WERI-Rb-1 (cell line): ENCODE measurements around the gene RHBDD1.

Experiments used
- DNase-seq: peaks from one replicate; pipeline ENCODE4 v3.0.0-alpha.2; 2020
- H3K27ac ChIP-seq: fragments of 250-450 bp; sonication (Bioruptor Pico); 2 replicates; pipeline ENCODE4 v1.5.1; 2020; ENCODE audit warnings: mild to moderate bottlenecking, moderate library complexity
- H3K27me3 ChIP-seq: fragments of 250-450 bp; sonication (Bioruptor Pico); 2 replicates; pipeline ENCODE4 v1.5.1; 2021; ENCODE audit warnings: mild to moderate bottlenecking, low read depth, moderate library complexity; ENCODE audit not compliant: insufficient read depth, severe bottlenecking
- H3K36me3 ChIP-seq: fragments of 250-450 bp; sonication (Bioruptor Pico); 2 replicates; pipeline ENCODE4 v1.5.1; 2020; ENCODE audit warnings: mild to moderate bottlenecking, moderate library complexity
- H3K4me3 ChIP-seq: 2 replicates; pipeline ENCODE4 v1.5.1; 2011; ENCODE audit warnings: low read depth, mild to moderate bottlenecking, control low read depth, low read length
- H3K9me3 ChIP-seq: fragments of 250-450 bp; sonication (Bioruptor Pico); 2 replicates; pipeline ENCODE4 v1.5.1; 2021; ENCODE audit warnings: mild to moderate bottlenecking, moderate library complexity; ENCODE audit not compliant: severe bottlenecking
- TF ChIP-seq, protein P1 (sequence below): IDR thresholded peaks from 2 replicates; pipeline ENCODE4 v1.5.1; 2011; ENCODE audit warnings: low read depth, mild to moderate bottlenecking, control low read depth, inconsistent platforms, low read length

The RHBDD1 gene

DNA sequence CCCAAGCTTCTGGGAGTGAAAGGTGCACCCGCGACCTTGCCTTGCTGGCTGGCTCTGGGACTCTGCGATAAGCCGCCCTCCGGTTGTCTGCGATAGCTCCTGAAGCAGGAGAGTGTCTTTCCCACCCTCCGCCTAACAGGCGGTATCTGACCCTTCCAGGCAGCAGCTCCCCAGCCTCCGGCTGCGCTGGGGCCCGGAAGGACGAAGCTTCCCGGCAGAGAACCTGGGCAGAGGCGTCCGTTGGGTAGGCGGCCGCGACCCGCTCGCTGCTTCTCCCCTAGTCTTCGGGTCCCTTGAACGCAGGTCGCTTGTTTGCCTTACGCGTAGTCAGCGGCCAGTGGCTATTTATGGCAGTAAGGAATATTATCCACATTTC, 446 bp upstream of the RHBDD1 start:
- TF ChIP-seq, protein P1, sequence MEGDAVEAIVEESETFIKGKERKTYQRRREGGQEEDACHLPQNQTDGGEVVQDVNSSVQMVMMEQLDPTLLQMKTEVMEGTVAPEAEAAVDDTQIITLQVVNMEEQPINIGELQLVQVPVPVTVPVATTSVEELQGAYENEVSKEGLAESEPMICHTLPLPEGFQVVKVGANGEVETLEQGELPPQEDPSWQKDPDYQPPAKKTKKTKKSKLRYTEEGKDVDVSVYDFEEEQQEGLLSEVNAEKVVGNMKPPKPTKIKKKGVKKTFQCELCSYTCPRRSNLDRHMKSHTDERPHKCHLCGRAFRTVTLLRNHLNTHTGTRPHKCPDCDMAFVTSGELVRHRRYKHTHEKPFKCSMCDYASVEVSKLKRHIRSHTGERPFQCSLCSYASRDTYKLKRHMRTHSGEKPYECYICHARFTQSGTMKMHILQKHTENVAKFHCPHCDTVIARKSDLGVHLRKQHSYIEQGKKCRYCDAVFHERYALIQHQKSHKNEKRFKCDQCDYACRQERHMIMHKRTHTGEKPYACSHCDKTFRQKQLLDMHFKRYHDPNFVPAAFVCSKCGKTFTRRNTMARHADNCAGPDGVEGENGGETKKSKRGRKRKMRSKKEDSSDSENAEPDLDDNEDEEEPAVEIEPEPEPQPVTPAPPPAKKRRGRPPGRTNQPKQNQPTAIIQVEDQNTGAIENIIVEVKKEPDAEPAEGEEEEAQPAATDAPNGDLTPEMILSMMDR = no peak
- Histone ChIP-seq H3K27ac (peak overlapping the region; percentile 65), H3K27me3 (no peaks in the 10 kb centered on the region), H3K9me3 (peaks cover 6% of the 10 kb centered on the region), H3K4me3 (peak overlapping the region; percentile 92), H3K36me3 (no peaks in the 10 kb centered on the region)
- peak; percentile 19 for DNase-seq

- H3K9me3 ChIP-seq = peaks cover 6% of the 10 kb centered on the region
- H3K36me3 ChIP-seq = no peaks in the 10 kb centered on the region
- H3K27ac ChIP-seq = peak overlapping the region; percentile 75
- TF ChIP-seq, protein P1 = no peak
- peak overlapping the region; percentile 92 for H3K4me3 ChIP-seq
- DNase-seq = no peak
- no peaks in the 10 kb centered on the region for H3K27me3 ChIP-seq
Measured at GRCh38 chr2:226836548-226836885, 663 bp downstream of the RHBDD1 start.

GRCh38 chr2:226837334-226837733, 1.5 kb downstream of the RHBDD1 start:
- Histone ChIP-seq H3K27me3 (no peaks in the 10 kb centered on the region), H3K4me3 (no peak overlapping the region), H3K36me3 (no peaks in the 10 kb centered on the region), H3K27ac (no peak overlapping the region), H3K9me3 (peaks cover 6% of the 10 kb centered on the region)
- TF ChIP-seq, protein P1 = no peak
- DNase-seq = no peak

- Histone ChIP-seq H3K9me3 (peaks cover 6% of the 10 kb centered on the region), H3K27me3 (no peaks in the 10 kb centered on the region), H3K27ac (no peak overlapping the region), H3K4me3 (no peak overlapping the region), H3K36me3 (no peaks in the 10 kb centered on the region)
- no peak for DNase-seq
- TF ChIP-seq, protein P1 = no peak
Measured at GRCh38 chr2:226837787-226838603, 2.1 kb downstream of the RHBDD1 start.

DNA sequence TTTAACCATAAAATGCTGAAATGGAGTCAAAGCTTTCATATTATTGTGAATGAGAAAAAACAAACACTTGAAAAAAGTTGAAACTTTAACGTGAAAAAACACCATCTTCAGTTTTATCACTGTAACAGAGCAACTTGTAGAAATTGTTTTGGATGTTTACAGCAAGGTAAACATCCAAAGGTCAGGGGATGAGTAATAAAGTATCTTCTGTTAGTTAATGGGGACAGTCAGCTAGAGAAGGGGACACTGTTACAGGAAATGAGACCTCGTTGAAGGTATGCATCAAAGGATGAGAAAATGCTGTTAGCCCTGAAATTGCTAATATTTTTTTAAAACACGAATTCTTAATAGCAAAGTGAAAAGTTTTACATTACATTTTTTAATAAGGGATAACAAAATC, 2.9 kb downstream of the RHBDD1 start:
- H3K4me3 ChIP-seq = no peak overlapping the region
- TF ChIP-seq, protein P1 = no peak
- DNase-seq = no peak
- no peak overlapping the region for H3K27ac ChIP-seq
- H3K9me3 ChIP-seq = peaks cover 6% of the 10 kb centered on the region
- H3K36me3 ChIP-seq = no peaks in the 10 kb centered on the region
- H3K27me3 ChIP-seq = no peaks in the 10 kb centered on the region

DNA sequence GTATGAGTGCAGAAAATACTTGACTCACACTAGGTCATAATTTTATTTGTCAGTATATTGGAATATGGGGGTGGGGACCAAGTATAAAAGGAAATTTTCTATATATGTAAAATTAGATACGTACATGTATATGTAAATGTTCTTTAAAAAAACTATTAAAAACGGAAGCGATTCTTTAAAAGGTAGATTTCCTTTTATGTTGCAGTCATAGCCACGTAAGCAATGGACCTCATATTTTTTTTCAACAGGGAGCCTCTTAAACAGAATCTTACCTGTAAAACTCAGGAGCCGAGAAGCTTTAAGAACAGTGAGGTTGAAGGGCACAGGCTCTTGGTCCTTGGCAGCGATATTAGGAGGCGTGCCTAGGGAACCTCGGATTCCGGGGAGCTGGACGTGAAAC, 3.3 kb downstream of the RHBDD1 start:
- no peak for DNase-seq
- no peaks in the 10 kb centered on the region for H3K27me3 ChIP-seq
- no peak overlapping the region for H3K4me3 ChIP-seq
- TF ChIP-seq, protein P1 = no peak
- no peaks in the 10 kb centered on the region for H3K36me3 ChIP-seq
- peaks cover 6% of the 10 kb centered on the region for H3K9me3 ChIP-seq
- H3K27ac ChIP-seq = no peak overlapping the region
